Measurements from ENCODE around the gene PLCL2. TPM values are rescaled to one million over a fixed set of nuclear protein-coding genes. Genes with fewer than 3 reads are reported as not detected.

Gene PLCL2
- total RNA-seq, 1 experiment from 2014 or later: 0.51 TPM

DNA sequence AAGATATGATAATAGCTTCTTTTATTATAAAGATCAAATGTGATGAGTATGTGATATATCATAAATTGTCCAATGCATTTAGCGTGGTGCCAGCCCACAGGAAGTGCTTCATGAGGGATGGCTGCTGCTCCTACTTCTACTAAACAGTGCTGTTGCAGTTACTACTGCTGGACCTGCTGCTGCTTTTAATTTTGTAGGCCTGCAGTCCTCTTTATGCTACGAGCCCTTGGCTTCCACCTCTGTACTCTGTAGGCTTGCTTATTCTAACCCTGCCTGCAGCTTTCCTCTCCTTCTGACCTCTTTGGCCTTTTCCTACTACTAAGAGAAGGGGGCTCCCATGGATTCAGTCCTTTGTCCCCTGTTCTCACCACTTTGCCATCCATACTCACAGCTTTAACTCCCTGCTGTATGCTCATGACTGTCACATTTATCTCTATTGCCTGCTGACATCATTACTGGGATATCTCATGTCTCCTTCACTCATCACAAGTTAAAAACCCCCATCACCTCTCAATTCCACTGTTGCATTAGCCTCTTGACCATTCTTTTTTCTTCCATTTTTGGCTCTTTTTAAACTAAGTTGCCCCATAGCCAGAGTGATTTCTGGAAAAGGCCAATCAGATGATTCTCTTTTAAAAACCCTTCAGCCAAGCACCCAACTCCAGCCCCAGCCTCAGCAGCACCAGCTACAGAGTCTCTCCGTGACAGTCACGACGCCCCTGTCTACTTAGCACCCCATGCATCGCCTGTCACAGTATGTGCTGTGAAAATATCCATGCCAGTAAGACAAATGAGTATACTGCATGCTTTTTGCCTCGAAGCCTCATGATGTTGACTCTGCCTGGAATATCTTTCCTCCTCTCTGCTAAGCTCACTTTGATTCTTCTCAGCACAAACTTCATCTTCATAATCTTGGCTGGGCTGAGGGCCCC lies 56.3 kb downstream of the PLCL2 start:
- no peaks in the 10 kb centered on the region for H3K9me3 Mint-ChIP-seq (ENCODE audit: unreplicated experiment)
- POLR2A ChIA-PET: interaction anchor here (0.6 to 1.4 kb wide), 2 partner anchors 19 to 187 kb away, joined by 3 read pairs; no protein-coding TSS in a partner anchor
- intact Hi-C loops (cut with micrococcal nuclease): no loop called here
- no TSS peak for BruUV-seq (replicated peaks)
- no peak for DNase-seq (ENCODE audit: unreplicated experiment)
- H3K4me1 Mint-ChIP-seq (ENCODE audit: insufficient read depth, unreplicated experiment): peaks cover 8% of the 10 kb centered on the region
- H3K27me3 Mint-ChIP-seq (ENCODE audit: insufficient read depth, unreplicated experiment): peaks cover 64% of the 10 kb centered on the region
- H3K36me3 Mint-ChIP-seq (ENCODE audit: insufficient read depth, unreplicated experiment): no peaks in the 10 kb centered on the region
- no peak for TF ChIP-seq CTCF (IDR thresholded peaks at IDR 0.05; ENCODE audit: unreplicated experiment)
- no peak overlapping the region for H3K27ac Mint-ChIP-seq (ENCODE audit: low read depth, unreplicated experiment)
- CTCF ChIA-PET: interaction anchor here (0.6 to 0.9 kb wide), 2 partner anchors 13 to 92 kb away, joined by 3 to 5 read pairs; no protein-coding TSS in a partner anchor
- H3K4me3 Mint-ChIP-seq (ENCODE audit: unreplicated experiment): no peak overlapping the region

DNA sequence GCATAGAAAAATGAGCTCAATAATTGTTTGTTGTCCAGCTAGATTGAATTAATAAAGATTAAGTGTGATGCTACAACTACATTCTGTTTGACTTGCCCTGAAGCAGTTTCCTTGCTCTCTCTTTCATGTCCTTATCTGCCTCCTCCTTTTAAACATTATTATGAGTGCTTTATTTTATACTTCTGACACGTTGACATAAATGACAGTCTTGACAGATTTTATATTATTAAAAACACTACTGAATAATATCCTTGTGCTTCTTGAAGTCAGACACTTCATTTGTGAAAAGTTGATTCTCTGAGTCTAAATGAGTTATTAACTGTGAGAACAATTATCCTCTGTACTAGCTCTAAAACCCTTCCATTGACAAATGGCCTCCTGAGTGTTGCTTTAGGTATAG lies 58.2 kb downstream of the PLCL2 start:
- ChIA-PET POLR2A (no interaction called here), CTCF (no interaction called here)
- no peak overlapping the region for H3K4me3 Mint-ChIP-seq (ENCODE audit: unreplicated experiment)
- intact Hi-C loops (cut with micrococcal nuclease): no loop called here
- peaks cover 8% of the 10 kb centered on the region for H3K4me1 Mint-ChIP-seq (ENCODE audit: insufficient read depth, unreplicated experiment)
- no peak for DNase-seq (ENCODE audit: unreplicated experiment)
- no peaks in the 10 kb centered on the region for H3K36me3 Mint-ChIP-seq (ENCODE audit: insufficient read depth, unreplicated experiment)
- no TSS peak for BruUV-seq (replicated peaks)
- TF ChIP-seq CTCF (IDR thresholded peaks at IDR 0.05; ENCODE audit: unreplicated experiment): no peak
- H3K27ac Mint-ChIP-seq (ENCODE audit: low read depth, unreplicated experiment): no peak overlapping the region
- H3K9me3 Mint-ChIP-seq (ENCODE audit: unreplicated experiment): no peaks in the 10 kb centered on the region
- peaks cover 54% of the 10 kb centered on the region for H3K27me3 Mint-ChIP-seq (ENCODE audit: insufficient read depth, unreplicated experiment)

- Mint-ChIP-seq H3K4me1 (ENCODE audit: insufficient read depth, unreplicated experiment) (peaks cover 8% of the 10 kb centered on the region), H3K27me3 (ENCODE audit: insufficient read depth, unreplicated experiment) (peaks cover 49% of the 10 kb centered on the region), H3K27ac (ENCODE audit: low read depth, unreplicated experiment) (no peak overlapping the region), H3K36me3 (ENCODE audit: insufficient read depth, unreplicated experiment) (no peaks in the 10 kb centered on the region), H3K4me3 (ENCODE audit: unreplicated experiment) (no peak overlapping the region), H3K9me3 (ENCODE audit: unreplicated experiment) (no peaks in the 10 kb centered on the region)
- ChIA-PET CTCF (no interaction called here), POLR2A (no interaction called here)
- DNase-seq (ENCODE audit: unreplicated experiment): no peak
- intact Hi-C loops (cut with micrococcal nuclease): no loop called here
- no peak for TF ChIP-seq CTCF (IDR thresholded peaks at IDR 0.05; ENCODE audit: unreplicated experiment)
- BruUV-seq (replicated peaks): no TSS peak
Observed at GRCh38 chr3:16943857-16944256, 59.1 kb downstream of the PLCL2 start.

- Mint-ChIP-seq H3K4me1 (ENCODE audit: insufficient read depth, unreplicated experiment) (peaks cover 8% of the 10 kb centered on the region), H3K9me3 (ENCODE audit: unreplicated experiment) (no peaks in the 10 kb centered on the region), H3K27me3 (ENCODE audit: insufficient read depth, unreplicated experiment) (peaks cover 49% of the 10 kb centered on the region), H3K36me3 (ENCODE audit: insufficient read depth, unreplicated experiment) (no peaks in the 10 kb centered on the region), H3K4me3 (ENCODE audit: unreplicated experiment) (no peak overlapping the region), H3K27ac (ENCODE audit: low read depth, unreplicated experiment) (no peak overlapping the region)
- ChIA-PET CTCF (no interaction called here), POLR2A (interaction anchor here (0.7 kb wide), 1 partner anchor 58 kb away, joined by 3 read pairs; no protein-coding TSS in a partner anchor)
- no peak for TF ChIP-seq CTCF (IDR thresholded peaks at IDR 0.05; ENCODE audit: unreplicated experiment)
- intact Hi-C loops (cut with micrococcal nuclease): no loop called here
- no TSS peak for BruUV-seq (replicated peaks)
- DNase-seq (ENCODE audit: unreplicated experiment): no peak
Observed at GRCh38 chr3:16944356-16944755, 59.6 kb downstream of the PLCL2 start.

Data from MCF 10A (cell line).